Prostate gland (tissue), 2 donors: ENCODE results near the gene DMP1. TPM values are rescaled to one million over a fixed set of nuclear protein-coding genes. Genes with fewer than 3 reads are reported as not detected.

Source experiments
- DNase-seq: peaks from one replicate; pipeline ENCODE4 v3.0.0-alpha.2; 2019; ENCODE audit warnings: low spot score
- H3K27ac ChIP-seq, 2 donors: fragments of 200-600 bp; sonication (generic); 2 replicates each; pipeline ENCODE4 v1.5.1; 2017 to 2019
- H3K27me3 ChIP-seq: fragments of 200-600 bp; sonication (generic); replicated peaks from 2 replicates; pipeline ENCODE4 v1.5.1; 2019; ENCODE audit not compliant: insufficient read depth
- H3K36me3 ChIP-seq, 2 donors: fragments of 200-600 bp; sonication (generic); 1 replicate in 1 of 2; 2 replicates in 1 of 2; pipeline versions ENCODE4 v1.5.1 to v1.8.1; 2017 to 2019
- H3K4me1 ChIP-seq: fragments of 200-600 bp; sonication (generic); replicated peaks from 2 replicates; pipeline ENCODE4 v1.5.1; 2019
- H3K4me3 ChIP-seq, 2 donors: fragments of 200-600 bp; sonication (generic); 2 replicates each; pipeline ENCODE4 v1.5.1; 2017 to 2019
- H3K9me3 ChIP-seq: fragments of 200-600 bp; sonication (generic); 2 replicates; pipeline ENCODE4 v1.5.1; 2017
- POLR2A ChIP-seq: fragments of 450-650 bp; IDR thresholded peaks from one replicate; pipeline ENCODE4 v1.6.1; 2016; ENCODE audit warnings: antibody characterized with exemption, mild to moderate bottlenecking
- POLR2AphosphoS5 ChIP-seq: sonication (generic); formaldehyde crosslinking; IDR thresholded peaks from one replicate; pipeline ENCODE4 v1.6.1; 2017; ENCODE audit warnings: antibody characterized with exemption
- WGBS: methylation state at CpG from one replicate; pipeline ENCODE4 v1.1.5; 2018; 5-methylcytosine and 5-hydroxymethylcytosine counted together
- intact Hi-C: fragments of 100-400 bp; cut with DNase I; formaldehyde crosslinking; loops from one replicate; pipeline ENCODE4 v1.14.2; 2022
- total RNA-seq, 2 donors: library from RNA; depleted of rRNA; stranded (reverse); fragments of >200 nt; gene quantifications; one replicate each; pipeline ENCODE4 v1.1.0, GENCODE V29; 2016
- TF ChIP-seq, protein P1 (sequence below), 4 experiments: fragments of 200-600 bp in 2 of 4; fragments of 450-650 bp in 2 of 4; sonication (generic) in 2 of 4; IDR thresholded peaks; 1 replicate in 3 of 4; 2 replicates in 1 of 4; pipeline ENCODE4 v1.5.1; 2016 to 2019; ENCODE audit warnings: antibody characterized with exemption in 4 of 4, mild to moderate bottlenecking in 2 of 4, moderate library complexity in 2 of 4

The DMP1 gene
- total RNA-seq: not detected

DNA sequence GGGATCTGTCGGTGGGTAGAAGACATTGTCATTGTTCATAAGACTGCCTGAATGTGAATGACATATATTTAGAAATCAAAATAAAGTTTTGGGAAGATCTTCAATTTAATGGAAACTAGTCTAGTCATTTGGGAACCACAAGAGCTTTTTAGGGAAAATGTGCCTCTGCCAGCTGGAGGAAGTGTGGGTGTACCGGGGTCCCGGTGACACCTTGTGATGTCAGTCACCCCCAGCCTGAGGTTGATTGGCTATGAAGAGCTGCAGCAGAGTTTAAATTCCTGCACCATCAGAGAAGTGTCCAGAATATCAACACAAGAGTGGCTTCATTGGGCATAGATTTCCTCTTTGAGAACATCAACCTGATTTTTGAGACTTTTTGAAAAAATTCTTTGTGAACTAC, at the start of gene DMP1:
DMP1 (plus strand) TSS at position 301 of the 400 bp plus-strand sequence. CDS start 6,213 bp downstream, outside the sequence.
- Histone ChIP-seq H3K4me1 (no peaks in the 10 kb centered on the region), H3K27me3 (no peaks in the 10 kb centered on the region), H3K4me3 (no peak within 1 kb of the TSS), H3K9me3 (no peaks in the 10 kb centered on the region), H3K36me3 (no peaks in the 10 kb centered on the region), H3K27ac (no peak within 1 kb of the TSS)
- WGBS: 97% methylated on average over 3 of the region's 3 CpGs
- TF ChIP-seq POLR2AphosphoS5: no peak
- no peak for TF ChIP-seq POLR2A
- TF ChIP-seq, protein P1, sequence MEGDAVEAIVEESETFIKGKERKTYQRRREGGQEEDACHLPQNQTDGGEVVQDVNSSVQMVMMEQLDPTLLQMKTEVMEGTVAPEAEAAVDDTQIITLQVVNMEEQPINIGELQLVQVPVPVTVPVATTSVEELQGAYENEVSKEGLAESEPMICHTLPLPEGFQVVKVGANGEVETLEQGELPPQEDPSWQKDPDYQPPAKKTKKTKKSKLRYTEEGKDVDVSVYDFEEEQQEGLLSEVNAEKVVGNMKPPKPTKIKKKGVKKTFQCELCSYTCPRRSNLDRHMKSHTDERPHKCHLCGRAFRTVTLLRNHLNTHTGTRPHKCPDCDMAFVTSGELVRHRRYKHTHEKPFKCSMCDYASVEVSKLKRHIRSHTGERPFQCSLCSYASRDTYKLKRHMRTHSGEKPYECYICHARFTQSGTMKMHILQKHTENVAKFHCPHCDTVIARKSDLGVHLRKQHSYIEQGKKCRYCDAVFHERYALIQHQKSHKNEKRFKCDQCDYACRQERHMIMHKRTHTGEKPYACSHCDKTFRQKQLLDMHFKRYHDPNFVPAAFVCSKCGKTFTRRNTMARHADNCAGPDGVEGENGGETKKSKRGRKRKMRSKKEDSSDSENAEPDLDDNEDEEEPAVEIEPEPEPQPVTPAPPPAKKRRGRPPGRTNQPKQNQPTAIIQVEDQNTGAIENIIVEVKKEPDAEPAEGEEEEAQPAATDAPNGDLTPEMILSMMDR (IDR thresholded peaks at IDR 0.05): no peak
- intact Hi-C loops: no loop called here
- no peak for DNase-seq

DNA sequence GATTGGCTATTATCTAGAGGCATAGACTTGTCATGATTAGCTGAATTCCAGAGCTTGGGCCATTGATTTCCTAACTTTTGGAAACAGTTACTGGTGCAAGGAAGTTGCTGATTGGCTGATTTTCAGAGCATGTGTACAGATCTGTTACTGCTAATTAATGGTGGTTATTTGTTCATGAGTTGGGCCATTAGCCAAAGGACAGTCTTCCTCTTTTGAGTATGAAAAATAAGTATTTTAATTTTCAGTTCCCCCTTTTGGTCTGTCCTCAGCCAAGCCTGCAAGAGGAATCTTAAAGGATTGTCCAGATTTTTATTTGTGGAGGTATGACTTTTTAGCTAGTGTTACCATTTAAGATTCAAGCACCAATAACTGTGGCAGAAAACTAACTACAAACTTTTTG, 48.7 kb upstream of the DMP1 start:
- no peaks in the 10 kb centered on the region for H3K9me3 ChIP-seq
- no peak for TF ChIP-seq POLR2A
- TF ChIP-seq POLR2AphosphoS5: no peak
- TF ChIP-seq, protein P1 (IDR thresholded peaks at IDR 0.05): no peak
- H3K4me3 ChIP-seq: no peak overlapping the region
- no peak overlapping the region for H3K27ac ChIP-seq
- DNase-seq: no peak
- H3K36me3 ChIP-seq: no peaks in the 10 kb centered on the region
- H3K27me3 ChIP-seq: no peaks in the 10 kb centered on the region
- intact Hi-C loops: no loop called here
- no peaks in the 10 kb centered on the region for H3K4me1 ChIP-seq

- no peak for DNase-seq
- no peak for TF ChIP-seq POLR2AphosphoS5
- TF ChIP-seq, protein P1 (IDR thresholded peaks at IDR 0.05): no peak
- TF ChIP-seq POLR2A: no peak
- H3K4me3 ChIP-seq: no peak within 1 kb of the TSS
- H3K9me3 ChIP-seq: no peaks in the 10 kb centered on the region
- intact Hi-C loops: no loop called here
- peaks cover 3% of the 10 kb centered on the region for H3K27me3 ChIP-seq
- H3K27ac ChIP-seq: no peak within 1 kb of the TSS
- H3K36me3 ChIP-seq: no peaks in the 10 kb centered on the region
- H3K4me1 ChIP-seq: no peaks in the 10 kb centered on the region
- 92% methylated on average over 4 of the region's 4 CpGs for WGBS
These were observed 41.9 kb upstream of the DMP1 start, which contains the start of gene DSPP for GRCh38 chr4:87608229-87608628. Gene DSPP, plus strand, starts transcription at chr4:87608529. Its CDS starts 2,380 bp downstream, at chr4:87610909.

- WGBS: 89% methylated on average over 4 of the region's 4 CpGs
- TF ChIP-seq, protein P1 (IDR thresholded peaks at IDR 0.05): no peak
- TF ChIP-seq POLR2A (no peak), POLR2AphosphoS5 (no peak)
These were observed 35.7 kb upstream of the DMP1 start for GRCh38 chr4:87614292-87614890.

GRCh38 chr4:87616268-87616667, 33.8 kb upstream of the DMP1 start:
- H3K27me3 ChIP-seq: peaks cover 3% of the 10 kb centered on the region
- H3K4me3 ChIP-seq: no peak overlapping the region
- 60% methylated on average over 9 of the region's 9 CpGs for WGBS
- TF ChIP-seq POLR2A (no peak), POLR2AphosphoS5 (no peak)
- H3K4me1 ChIP-seq: no peaks in the 10 kb centered on the region
- H3K9me3 ChIP-seq: no peaks in the 10 kb centered on the region
- no peaks in the 10 kb centered on the region for H3K36me3 ChIP-seq
- H3K27ac ChIP-seq: no peak overlapping the region
- intact Hi-C loops: no loop called here
- no peak for DNase-seq

More at GRCh38 chr4:87614292-87614890, 35.7 kb upstream of the DMP1 start:
- no peak for DNase-seq
- no peak overlapping the region for H3K27ac ChIP-seq
- no peaks in the 10 kb centered on the region for H3K9me3 ChIP-seq
- intact Hi-C loops: no loop called here
- H3K4me1 ChIP-seq: no peaks in the 10 kb centered on the region
- H3K36me3 ChIP-seq: no peaks in the 10 kb centered on the region
- H3K4me3 ChIP-seq: no peak overlapping the region
- H3K27me3 ChIP-seq: peaks cover 3% of the 10 kb centered on the region
